Astrocyte (in vitro differentiated cells and primary cell): ENCODE results near the gene ROCK1. TPM values are rescaled to one million over a fixed set of nuclear protein-coding genes. Genes with fewer than 3 reads are reported as not detected.

Experiments used
- DNase-seq: peaks from one replicate; pipeline ENCODE4 v3.0.0-alpha.2; 2010; ENCODE audit warnings: low read depth
- FAIRE-seq: peaks from 2 replicates; lab custom pipeline; 2011; peaks lifted over from hg19 to GRCh38; lab: Jason Lieb, UNC
- H2AFZ ChIP-seq: 2 replicates; pipeline ENCODE4 v1.6.0; 2012; ENCODE audit warnings: low read depth, low read length, inconsistent platforms
- H3K27ac ChIP-seq: 2 replicates; pipeline ENCODE4 v1.5.1; 2011; ENCODE audit warnings: low read depth, low read length, inconsistent platforms
- H3K27me3 ChIP-seq: 2 replicates; pipeline ENCODE4 v1.6.0; 2011; ENCODE audit warnings: low read length, inconsistent platforms; ENCODE audit not compliant: insufficient read depth
- H3K36me3 ChIP-seq: 2 replicates; pipeline ENCODE4 v1.5.1; 2011; ENCODE audit warnings: low read length, inconsistent platforms; ENCODE audit not compliant: insufficient read depth
- H3K4me1 ChIP-seq: 2 replicates; pipeline ENCODE4 v1.5.1; 2011; ENCODE audit warnings: low read length, inconsistent platforms; ENCODE audit not compliant: insufficient read depth
- H3K4me2 ChIP-seq: 2 replicates; pipeline ENCODE4 v1.6.0; 2012; ENCODE audit warnings: low read length, inconsistent platforms
- H3K4me3 ChIP-seq: 2 replicates; pipeline ENCODE4 v1.5.1; 2011; ENCODE audit warnings: low read depth, mild to moderate bottlenecking, low read length, inconsistent platforms; ENCODE audit not compliant: insufficient read depth
- H3K79me2 ChIP-seq: 2 replicates; pipeline ENCODE4 v1.6.0; 2012; ENCODE audit warnings: mild to moderate bottlenecking, low read length, inconsistent platforms; ENCODE audit not compliant: insufficient read depth
- H3K9ac ChIP-seq: 2 replicates; pipeline ENCODE4 v1.6.0; 2012; ENCODE audit warnings: mild to moderate bottlenecking, low read length, inconsistent platforms
- H3K9me3 ChIP-seq: 2 replicates; pipeline ENCODE4 v1.5.1; 2012; ENCODE audit warnings: low read depth, mild to moderate bottlenecking, low read length, inconsistent platforms; ENCODE audit not compliant: insufficient read depth
- H4K20me1 ChIP-seq: 2 replicates; pipeline ENCODE4 v1.6.0; 2012; ENCODE audit warnings: low read length, inconsistent platforms; ENCODE audit not compliant: insufficient read depth
- H3K27ac Mint-ChIP-seq: one replicate; pipeline ENCODE4 v1.8.0; 2021; ENCODE audit warnings: mild to moderate bottlenecking, mixed read lengths; ENCODE audit not compliant: unreplicated experiment
- H3K27me3 Mint-ChIP-seq: one replicate; pipeline ENCODE4 v1.8.0; 2021; ENCODE audit warnings: low read depth, mixed read lengths; ENCODE audit not compliant: unreplicated experiment
- H3K36me3 Mint-ChIP-seq: one replicate; pipeline ENCODE4 v1.8.0; 2021; ENCODE audit warnings: low read depth, mixed read lengths; ENCODE audit not compliant: unreplicated experiment
- H3K4me1 Mint-ChIP-seq: one replicate; pipeline ENCODE4 v1.8.0; 2021; ENCODE audit warnings: low read depth, mixed read lengths; ENCODE audit not compliant: unreplicated experiment
- H3K4me3 Mint-ChIP-seq: one replicate; pipeline ENCODE4 v1.8.0; 2021; ENCODE audit warnings: mild to moderate bottlenecking, moderate library complexity, mixed read lengths; ENCODE audit not compliant: unreplicated experiment
- H3K9me3 Mint-ChIP-seq: one replicate; pipeline ENCODE4 v1.8.0; 2021; ENCODE audit warnings: mild to moderate bottlenecking, mixed read lengths; ENCODE audit not compliant: unreplicated experiment
- EZH2 ChIP-seq: IDR thresholded peaks from 2 replicates; pipeline ENCODE4 v1.6.1; 2012; ENCODE audit warnings: mild to moderate bottlenecking, low read length, inconsistent platforms; ENCODE audit not compliant: insufficient read depth
- total RNA-seq: library from RNA; stranded (reverse); gene quantifications from 2 replicates; pipeline ENCODE4 v1.2.1, GENCODE V29; 2021
- TF ChIP-seq, protein P1 (sequence below): IDR thresholded peaks from 2 replicates; pipeline ENCODE4 v1.5.1; 2011; ENCODE audit warnings: low read depth, mild to moderate bottlenecking, inconsistent platforms, low read length, moderate library complexity; ENCODE audit not compliant: insufficient read depth

Gene ROCK1
- total RNA-seq, 1 donor from 2014 or later: 57.8 TPM

DNA sequence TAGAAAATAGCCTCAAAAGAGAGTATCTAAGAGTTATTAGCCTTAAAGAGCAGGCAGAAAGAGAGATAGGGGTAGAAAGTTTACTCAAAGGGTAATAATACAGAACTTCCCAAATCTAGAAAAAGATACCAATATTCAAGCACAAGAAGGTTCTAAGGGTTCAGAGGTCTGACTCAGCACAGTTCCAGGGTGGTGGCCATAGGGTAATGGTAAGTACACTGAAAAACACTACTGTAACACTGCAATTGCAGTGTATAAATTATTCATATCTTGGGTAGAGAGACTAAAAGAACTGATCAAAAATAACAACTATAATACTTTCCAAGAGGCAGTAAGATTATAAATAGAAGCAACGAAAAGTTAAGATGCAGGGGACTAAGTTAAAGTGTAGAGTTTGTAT is 115.2 kb downstream of the ROCK1 start:
- Histone ChIP-seq H3K27ac (no peak overlapping the region), H3K27me3 (no peaks in the 10 kb centered on the region), H2AFZ (no peak overlapping the region), H3K79me2 (peaks cover 33% of the 10 kb centered on the region), H4K20me1 (peaks cover 40% of the 10 kb centered on the region), H3K36me3 (peaks cover 10% of the 10 kb centered on the region), H3K9me3 (no peaks in the 10 kb centered on the region), H3K4me2 (no peak overlapping the region), H3K9ac (no peak overlapping the region), H3K4me1 (no peaks in the 10 kb centered on the region), H3K4me3 (no peak overlapping the region)
- TF ChIP-seq EZH2: no peak
- TF ChIP-seq, protein P1, sequence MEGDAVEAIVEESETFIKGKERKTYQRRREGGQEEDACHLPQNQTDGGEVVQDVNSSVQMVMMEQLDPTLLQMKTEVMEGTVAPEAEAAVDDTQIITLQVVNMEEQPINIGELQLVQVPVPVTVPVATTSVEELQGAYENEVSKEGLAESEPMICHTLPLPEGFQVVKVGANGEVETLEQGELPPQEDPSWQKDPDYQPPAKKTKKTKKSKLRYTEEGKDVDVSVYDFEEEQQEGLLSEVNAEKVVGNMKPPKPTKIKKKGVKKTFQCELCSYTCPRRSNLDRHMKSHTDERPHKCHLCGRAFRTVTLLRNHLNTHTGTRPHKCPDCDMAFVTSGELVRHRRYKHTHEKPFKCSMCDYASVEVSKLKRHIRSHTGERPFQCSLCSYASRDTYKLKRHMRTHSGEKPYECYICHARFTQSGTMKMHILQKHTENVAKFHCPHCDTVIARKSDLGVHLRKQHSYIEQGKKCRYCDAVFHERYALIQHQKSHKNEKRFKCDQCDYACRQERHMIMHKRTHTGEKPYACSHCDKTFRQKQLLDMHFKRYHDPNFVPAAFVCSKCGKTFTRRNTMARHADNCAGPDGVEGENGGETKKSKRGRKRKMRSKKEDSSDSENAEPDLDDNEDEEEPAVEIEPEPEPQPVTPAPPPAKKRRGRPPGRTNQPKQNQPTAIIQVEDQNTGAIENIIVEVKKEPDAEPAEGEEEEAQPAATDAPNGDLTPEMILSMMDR: no peak
- DNase-seq: no peak
- H3K4me1 Mint-ChIP-seq: no peaks in the 10 kb centered on the region
- H3K27ac Mint-ChIP-seq: no peak overlapping the region
- H3K27me3 Mint-ChIP-seq: no peaks in the 10 kb centered on the region
- FAIRE-seq: peak; percentile 9
- no peak overlapping the region for H3K4me3 Mint-ChIP-seq
- H3K9me3 Mint-ChIP-seq: no peaks in the 10 kb centered on the region
- H3K36me3 Mint-ChIP-seq: peaks cover 9% of the 10 kb centered on the region

DNA sequence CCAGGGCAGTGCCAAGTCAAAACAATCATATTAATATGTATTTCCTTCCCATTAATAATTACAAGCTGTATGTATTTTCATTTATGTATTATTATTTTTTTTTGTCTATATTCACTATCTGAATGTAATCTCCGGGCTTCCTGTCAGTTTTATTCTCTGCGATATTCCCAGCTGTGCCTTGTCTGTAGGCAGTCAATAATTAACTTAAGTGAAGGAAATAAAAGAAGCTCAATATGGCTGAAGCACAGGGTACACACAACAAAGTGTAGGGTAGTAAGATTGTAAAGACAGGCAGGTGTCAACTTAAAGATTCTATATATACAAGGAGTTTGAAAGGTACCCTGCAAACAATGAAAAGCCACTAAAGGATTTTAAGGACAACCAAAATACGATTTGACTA is 122.9 kb downstream of the ROCK1 start:
- Histone ChIP-seq H3K79me2 (no peaks in the 10 kb centered on the region), H3K27me3 (no peaks in the 10 kb centered on the region), H3K9me3 (no peaks in the 10 kb centered on the region), H3K4me3 (no peak overlapping the region), H2AFZ (no peak overlapping the region), H3K4me2 (no peak overlapping the region), H3K36me3 (peaks cover 24% of the 10 kb centered on the region), H3K4me1 (no peaks in the 10 kb centered on the region), H3K9ac (no peak overlapping the region), H3K27ac (no peak overlapping the region), H4K20me1 (no peaks in the 10 kb centered on the region)
- no peaks in the 10 kb centered on the region for H3K27me3 Mint-ChIP-seq
- H3K36me3 Mint-ChIP-seq: peaks cover 5% of the 10 kb centered on the region
- FAIRE-seq (no peak), DNase-seq (no peak)
- TF ChIP-seq, protein P1: no peak
- TF ChIP-seq EZH2: no peak
- H3K4me1 Mint-ChIP-seq: no peaks in the 10 kb centered on the region
- no peaks in the 10 kb centered on the region for H3K9me3 Mint-ChIP-seq
- no peak overlapping the region for H3K4me3 Mint-ChIP-seq
- no peak overlapping the region for H3K27ac Mint-ChIP-seq

DNA sequence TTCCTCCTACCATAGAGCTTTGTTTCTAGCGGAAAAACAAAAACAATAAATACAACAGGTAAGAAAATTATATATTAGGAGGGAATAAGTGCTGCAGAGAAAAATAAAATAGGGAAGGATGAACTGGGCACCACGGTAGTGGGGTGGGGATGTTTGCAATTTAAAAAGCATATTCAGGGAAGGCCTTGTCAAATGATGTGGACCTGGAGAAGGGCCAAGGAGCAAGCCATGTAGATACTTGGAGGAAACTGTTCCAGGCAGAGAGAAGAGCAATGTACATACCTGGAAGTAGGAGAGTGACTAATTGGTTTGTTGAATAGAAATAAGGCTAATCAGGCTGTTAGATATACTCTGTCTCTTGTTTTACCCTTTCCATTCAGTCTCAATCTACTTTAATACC is 136.5 kb downstream of the ROCK1 start:
- H3K36me3 ChIP-seq: peaks cover 12% of the 10 kb centered on the region
- no peaks in the 10 kb centered on the region for H3K27me3 ChIP-seq
- no peak for DNase-seq
- H3K36me3 Mint-ChIP-seq: peaks cover 16% of the 10 kb centered on the region
- no peaks in the 10 kb centered on the region for H3K9me3 Mint-ChIP-seq
- no peak overlapping the region for H3K4me3 ChIP-seq
- no peak overlapping the region for H3K27ac Mint-ChIP-seq
- H4K20me1 ChIP-seq: no peaks in the 10 kb centered on the region
- H2AFZ ChIP-seq: no peak overlapping the region
- H3K4me2 ChIP-seq: no peak overlapping the region
- no peak overlapping the region for H3K9ac ChIP-seq
- no peak overlapping the region for H3K27ac ChIP-seq
- no peaks in the 10 kb centered on the region for H3K27me3 Mint-ChIP-seq
- no peaks in the 10 kb centered on the region for H3K79me2 ChIP-seq
- peaks cover 4% of the 10 kb centered on the region for H3K4me1 Mint-ChIP-seq
- TF ChIP-seq, protein P1: no peak
- no peak for TF ChIP-seq EZH2
- no peak for FAIRE-seq
- no peaks in the 10 kb centered on the region for H3K4me1 ChIP-seq
- H3K4me3 Mint-ChIP-seq: no peak overlapping the region
- H3K9me3 ChIP-seq: no peaks in the 10 kb centered on the region
